GM12878 (cell line): ENCODE results near the gene ZNF625. TPM values are rescaled to one million over a fixed set of nuclear protein-coding genes. Genes with fewer than 3 reads are reported as not detected.
"Not testable (repeated sequence)": the region's sequence is repeated elsewhere in the genome, so short reads cannot be mapped to it uniquely, and the experiment has no call there.

ENCODE experiments used
- ATAC-seq: fragments of 200-7000 bp; cut with Tn5 transposase; 3 replicates; pipeline ENCODE4 v1.9.1; 2020; ENCODE audit warnings: mild to moderate bottlenecking, moderate library complexity
- BruUV-seq: library from RNA; stranded (reverse); fragments of 400-500 nt; replicated peaks from 2 replicates; lab custom pipeline; 2021; lab: Mats Ljungman, UMichigan
- CTCF ChIA-PET: fragments of 300-600 bp; sonication (Branson Sonifier 250); formaldehyde crosslinking; extraction: SDS; loops from one replicate; lab custom pipeline; 2021; ENCODE audit warnings: inconsistent platforms; lab: Yijun Ruan, JAX
- POLR2A ChIA-PET: fragments of 350-600 bp; formaldehyde crosslinking; extraction: SDS; loops from one replicate; lab custom pipeline; 2021; ENCODE audit warnings: inconsistent platforms; lab: Charles Lee
- RAD21 ChIA-PET: fragments of 300-600 bp; sonication (Branson Sonifier 250); formaldehyde crosslinking; loops from one replicate; lab custom pipeline; 2023; ENCODE audit warnings: antibody characterized with exemption; ENCODE audit not compliant: unreplicated experiment; lab: Charles Lee
- SMC1A ChIA-PET: fragments of 300-600 bp; sonication (Branson Sonifier 250); formaldehyde crosslinking; loops from one replicate; lab custom pipeline; 2023; ENCODE audit not compliant: unreplicated experiment, uncharacterized antibody; lab: Charles Lee
- DNase-seq: peaks from one replicate; pipeline ENCODE4 v3.0.0-alpha.2; 2011; ENCODE audit warnings: low read depth, low spot score
- FAIRE-seq: peaks from 3 replicates; lab custom pipeline; 2011; peaks lifted over from hg19 to GRCh38; lab: Jason Lieb, UNC
- H2AFZ ChIP-seq: 2 replicates; pipeline ENCODE4 v1.6.0; 2011; ENCODE audit warnings: low read depth, low read length, control low read depth; ENCODE audit not compliant: control insufficient read depth
- H3K27ac ChIP-seq: 2 replicates; pipeline ENCODE4 v1.5.1; 2011; ENCODE audit warnings: control low read depth; ENCODE audit not compliant: control insufficient read depth, insufficient read depth
- H3K27me3 ChIP-seq, 2 experiments: replicated peaks in 1 of 2; 2 replicates each; pipeline versions ENCODE4 v1.6.0 to v1.6.1; 2011; ENCODE audit warnings: low read length in 1 of 2; ENCODE audit not compliant: control insufficient read depth in 2 of 2, insufficient read depth in 2 of 2
- H3K36me3 ChIP-seq, 2 experiments: 2 replicates each; pipeline ENCODE4 v1.5.1; 2011; ENCODE audit warnings: low read length in 1 of 2; ENCODE audit not compliant: control insufficient read depth in 2 of 2, insufficient read depth in 2 of 2
- H3K4me1 ChIP-seq: 2 replicates; pipeline ENCODE4 v1.6.1; 2011; ENCODE audit warnings: mild to moderate bottlenecking, low read length, moderate library complexity, mixed read lengths; ENCODE audit not compliant: control insufficient read depth, insufficient read depth
- H3K4me2 ChIP-seq: 2 replicates; pipeline ENCODE4 v1.6.0; 2011; ENCODE audit warnings: control low read depth; ENCODE audit not compliant: control insufficient read depth, insufficient read depth
- H3K4me3 ChIP-seq: fragments of 200-600 bp; sonication (generic); 2 replicates; pipeline ENCODE4 v1.5.1; 2016
- H3K79me2 ChIP-seq: 2 replicates; pipeline ENCODE4 v1.6.0; 2011; ENCODE audit warnings: low read length; ENCODE audit not compliant: control insufficient read depth, insufficient read depth
- H3K9ac ChIP-seq: 2 replicates; pipeline ENCODE4 v1.8.0; 2011; ENCODE audit warnings: low read length, control low read depth, mixed read lengths; ENCODE audit not compliant: control insufficient read depth, insufficient read depth
- H3K9me3 ChIP-seq: replicated peaks from 3 replicates; pipeline ENCODE4 v1.5.1; 2011; ENCODE audit warnings: mild to moderate bottlenecking, low read length; ENCODE audit not compliant: control insufficient read depth, insufficient read depth
- H4K20me1 ChIP-seq: 2 replicates; pipeline ENCODE4 v1.6.0; 2011; ENCODE audit not compliant: control insufficient read depth, insufficient read depth
- BHLHE40 ChIP-seq, 2 experiments: fragments of 450-650 bp in 1 of 2; IDR thresholded peaks; 2 replicates each; pipeline ENCODE4 v1.6.1; 2011 to 2017; ENCODE audit warnings: low read depth in 2 of 2, borderline replicate concordance in 1 of 2, improper control_type of control experiment in 1 of 2, low read length in 1 of 2, mild to moderate bottlenecking in 1 of 2
- KDM1A ChIP-seq: fragments of 200-600 bp; sonication (generic); IDR thresholded peaks from 2 replicates; pipeline ENCODE4 v1.6.1; 2016; ENCODE audit warnings: borderline replicate concordance
- WGBS: methylation state at CpG from one replicate; pipeline ENCODE4 v1.1.6; 2016; ENCODE audit warnings: low lambda C conversion rate; ENCODE audit not compliant: insufficient replicate concordance, insufficient coverage; ENCODE audit errors: missing lambda C conversion rate; 5-methylcytosine and 5-hydroxymethylcytosine counted together
- in situ Hi-C: fragments of 300-500 bp; cut with MboI; formaldehyde crosslinking; loops from 9 replicates; pipeline ENCODE4 v1.14.3; 2018; ENCODE audit warnings: mixed read lengths
- intact Hi-C: fragments of 100-400 bp; cut with micrococcal nuclease; formaldehyde crosslinking; loops from one replicate; pipeline ENCODE4 v1.14.2; 2022; ENCODE audit not compliant: unreplicated experiment
- polyA plus RNA-seq, 11 experiments: library from polyadenylated mRNA; depleted of rRNA in 4 of 11; unstranded in 6 of 11; stranded (reverse) in 5 of 11; fragments of >200 nt; fragmentation: Nextera tagmentation in 4 of 11; fragmentation: Illumina TruSeq in 1 of 11; extraction: Ambion mirVana in 4 of 11; extraction: Trizol in 1 of 11; gene quantifications; 1 replicate in 1 of 11; 2 replicates in 10 of 11; pipeline versions ENCODE4 v1.2.1 to v1.2.3, GENCODE V29; 2011 to 2016; ENCODE audit warnings: inconsistent platforms in 2 of 11, missing spikeins in 2 of 11, low read depth in 1 of 11
- total RNA-seq, 4 experiments: library from RNA; depleted of rRNA in 3 of 4; stranded (reverse); fragments of >200 nt in 3 of 4; fragmentation: Illumina TruSeq in 1 of 4; extraction: Trizol in 1 of 4; gene quantifications; 2 replicates each; pipeline versions ENCODE4 v1.2.1 to v1.2.3, GENCODE V29; 2013 to 2021
- TF ChIP-seq, protein P1 (sequence below): fragments of 450-650 bp; IDR thresholded peaks from 2 replicates; pipeline ENCODE4 v1.6.1; 2017; ENCODE audit warnings: low read depth, mild to moderate bottlenecking, moderate library complexity

The ZNF625 gene
- total and polyA plus RNA-seq, 10 of the 15 experiments (the other 5 are each of a cell fraction or from before 2014, with no cell fraction given) = 0.52 to 5.0 (median 1.3) TPM

DNA sequence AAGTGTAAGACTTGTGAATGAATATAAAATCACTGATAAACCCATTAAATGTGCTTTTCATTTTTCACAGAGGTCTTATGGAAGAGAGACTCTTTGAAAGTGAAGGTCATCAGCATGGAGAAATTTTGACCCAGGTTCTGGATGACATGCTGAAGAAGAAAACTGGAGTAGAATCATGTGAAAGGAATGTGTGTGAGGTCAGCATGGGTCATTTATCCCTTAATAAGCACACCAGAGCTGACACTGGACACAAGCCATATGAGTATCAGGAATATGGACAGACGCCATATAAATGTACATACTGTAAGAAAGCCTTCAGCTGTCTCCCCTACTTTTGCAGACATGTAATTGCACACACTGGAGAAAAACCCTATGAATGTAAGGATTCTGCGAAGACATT, 45.4 kb downstream of the ZNF625 start:
- ChIA-PET POLR2A (interaction anchor here (0.6 kb wide), 1 partner anchor 126 kb away, joined by 5 read pairs; no protein-coding TSS in a partner anchor), CTCF (no interaction called here), SMC1A (no interaction called here), RAD21 (no interaction called here)
- intact Hi-C loops = no loop called here
- WGBS = 45% methylated on average over 2 of the region's 2 CpGs
- Histone ChIP-seq H3K27ac (no peak overlapping the region), H3K9me3 (peaks cover 11% of the 10 kb centered on the region; the same call in 2 of the 3 replicates), H3K79me2 (no peaks in the 10 kb centered on the region), H3K4me3 (no peak overlapping the region), H3K4me2 (no peak overlapping the region), H4K20me1 (no peaks in the 10 kb centered on the region), H3K36me3 (no peaks in the 10 kb centered on the region), H3K4me1 (no peaks in the 10 kb centered on the region), H3K9ac (no peak overlapping the region), H2AFZ (no peak overlapping the region), H3K27me3 (no peaks in the 10 kb centered on the region)
- FAIRE-seq (no peak), ATAC-seq (no peak), DNase-seq (no peak)
- in situ Hi-C loops = no loop called here
- TF ChIP-seq BHLHE40 (IDR thresholded peaks at IDR 0.05; ENCODE audit: borderline replicate concordance in 1 of 2, low read depth in 2 of 2, low read length in 1 of 2) = no peak
- TF ChIP-seq KDM1A = no peak
- TF ChIP-seq, protein P1, sequence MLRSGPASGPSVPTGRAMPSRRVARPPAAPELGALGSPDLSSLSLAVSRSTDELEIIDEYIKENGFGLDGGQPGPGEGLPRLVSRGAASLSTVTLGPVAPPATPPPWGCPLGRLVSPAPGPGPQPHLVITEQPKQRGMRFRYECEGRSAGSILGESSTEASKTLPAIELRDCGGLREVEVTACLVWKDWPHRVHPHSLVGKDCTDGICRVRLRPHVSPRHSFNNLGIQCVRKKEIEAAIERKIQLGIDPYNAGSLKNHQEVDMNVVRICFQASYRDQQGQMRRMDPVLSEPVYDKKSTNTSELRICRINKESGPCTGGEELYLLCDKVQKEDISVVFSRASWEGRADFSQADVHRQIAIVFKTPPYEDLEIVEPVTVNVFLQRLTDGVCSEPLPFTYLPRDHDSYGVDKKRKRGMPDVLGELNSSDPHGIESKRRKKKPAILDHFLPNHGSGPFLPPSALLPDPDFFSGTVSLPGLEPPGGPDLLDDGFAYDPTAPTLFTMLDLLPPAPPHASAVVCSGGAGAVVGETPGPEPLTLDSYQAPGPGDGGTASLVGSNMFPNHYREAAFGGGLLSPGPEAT = no peak
- no TSS peak for BruUV-seq

- H3K9me3 ChIP-seq, H3K4me1 ChIP-seq, H3K27me3 ChIP-seq, H3K27ac ChIP-seq, SMC1A ChIA-PET, H3K9ac ChIP-seq, H3K4me2 ChIP-seq, FAIRE-seq, intact Hi-C loops, CTCF ChIA-PET, ATAC-seq, RAD21 ChIA-PET, H3K79me2 ChIP-seq, DNase-seq, H4K20me1 ChIP-seq, in situ Hi-C loops, H3K36me3 ChIP-seq, H3K4me3 ChIP-seq, POLR2A ChIA-PET, H2AFZ ChIP-seq, BruUV-seq: not testable (repeated sequence)
- 95% methylated on average over 4 of the region's 4 CpGs for WGBS
Measured at GRCh38 chr19:12103909-12104308, 52.6 kb downstream of the ZNF625 start.
